ENCODE measurements around the gene SLC44A4.

DNA sequence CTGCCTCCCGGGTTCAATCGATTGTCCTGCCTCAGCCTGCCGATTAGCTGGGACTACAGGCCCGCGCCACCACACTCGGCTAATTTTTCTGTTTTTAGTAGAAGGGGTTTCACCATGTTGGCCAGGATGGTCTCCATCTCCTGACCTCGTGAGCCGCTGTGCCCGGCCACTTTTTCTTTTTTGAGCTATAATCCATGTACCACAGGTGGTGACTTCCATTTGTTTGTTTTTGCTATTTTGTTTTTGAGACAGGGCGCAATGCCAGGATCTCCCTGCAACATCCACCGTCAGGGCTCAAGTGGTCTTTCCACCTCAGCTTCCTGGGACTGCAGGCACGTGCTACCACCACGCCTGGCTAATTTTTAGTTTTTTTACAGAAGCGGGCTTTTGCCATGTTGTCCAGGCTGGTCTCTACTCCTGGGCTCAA lies 42.7 kb downstream of the SLC44A4 start:
- TF ChIP-seq, protein P1, sequence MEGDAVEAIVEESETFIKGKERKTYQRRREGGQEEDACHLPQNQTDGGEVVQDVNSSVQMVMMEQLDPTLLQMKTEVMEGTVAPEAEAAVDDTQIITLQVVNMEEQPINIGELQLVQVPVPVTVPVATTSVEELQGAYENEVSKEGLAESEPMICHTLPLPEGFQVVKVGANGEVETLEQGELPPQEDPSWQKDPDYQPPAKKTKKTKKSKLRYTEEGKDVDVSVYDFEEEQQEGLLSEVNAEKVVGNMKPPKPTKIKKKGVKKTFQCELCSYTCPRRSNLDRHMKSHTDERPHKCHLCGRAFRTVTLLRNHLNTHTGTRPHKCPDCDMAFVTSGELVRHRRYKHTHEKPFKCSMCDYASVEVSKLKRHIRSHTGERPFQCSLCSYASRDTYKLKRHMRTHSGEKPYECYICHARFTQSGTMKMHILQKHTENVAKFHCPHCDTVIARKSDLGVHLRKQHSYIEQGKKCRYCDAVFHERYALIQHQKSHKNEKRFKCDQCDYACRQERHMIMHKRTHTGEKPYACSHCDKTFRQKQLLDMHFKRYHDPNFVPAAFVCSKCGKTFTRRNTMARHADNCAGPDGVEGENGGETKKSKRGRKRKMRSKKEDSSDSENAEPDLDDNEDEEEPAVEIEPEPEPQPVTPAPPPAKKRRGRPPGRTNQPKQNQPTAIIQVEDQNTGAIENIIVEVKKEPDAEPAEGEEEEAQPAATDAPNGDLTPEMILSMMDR (IDR thresholded peaks at IDR 0.05), result no peak
- no peak for TF ChIP-seq POLR2AphosphoS5 (IDR thresholded peaks at IDR 0.05; ENCODE audit: insufficient read depth in 1 of 2, low read depth in 1 of 2)

Measured in vagina (tissue), 2 donors.